ENCODE data around the gene PABPN1L.

Gene PABPN1L

GRCh38 chr16:88846088-88846487 lies 20.4 kb downstream of the PABPN1L start:
- DNase-seq: no peak

- no peak for DNase-seq
Observed at GRCh38 chr16:88844419-88845036, 21.9 kb downstream of the PABPN1L start.

- DNase-seq: no peak
Observed at GRCh38 chr16:88843256-88843655, 23.2 kb downstream of the PABPN1L start.

GRCh38 chr16:88842806-88843205 lies 23.7 kb downstream of the PABPN1L start:
- no peak for DNase-seq

- no peak for DNase-seq
Observed at GRCh38 chr16:88842308-88842756, 24.1 kb downstream of the PABPN1L start.

- no peak for DNase-seq
Observed at GRCh38 chr16:88841521-88842307, 24.7 kb downstream of the PABPN1L start.

GRCh38 chr16:88840600-88841215 lies 25.8 kb downstream of the PABPN1L start:
- no peak for DNase-seq

- no peak for DNase-seq
Observed at GRCh38 chr16:88839745-88840599, 26.5 kb downstream of the PABPN1L start.

- no peak for DNase-seq
Observed at GRCh38 chr16:88839026-88839529, 27.4 kb downstream of the PABPN1L start.

- no peak for DNase-seq
Observed at GRCh38 chr16:88838566-88838965, 27.9 kb downstream of the PABPN1L start.

GRCh38 chr16:88837806-88838205 lies 28.7 kb downstream of the PABPN1L start:
- no peak for DNase-seq

- DNase-seq: no peak
Observed at GRCh38 chr16:88836791-88837190, 29.7 kb downstream of the PABPN1L start.

GRCh38 chr16:88835818-88836217 lies 30.6 kb downstream of the PABPN1L start:
- no peak for DNase-seq

- no peak for DNase-seq
Observed at GRCh38 chr16:88835383-88835782, 31.1 kb downstream of the PABPN1L start.

- DNase-seq: no peak
Observed at GRCh38 chr16:88834670-88835069, 31.8 kb downstream of the PABPN1L start.

- no peak for DNase-seq
Observed at GRCh38 chr16:88833086-88833485, 33.4 kb downstream of the PABPN1L start.

- no peak for DNase-seq
Observed at GRCh38 chr16:88831838-88832237, 34.6 kb downstream of the PABPN1L start.

GRCh38 chr16:88830783-88831182 lies 35.7 kb downstream of the PABPN1L start:
- DNase-seq: no peak

- DNase-seq: no peak
Observed at GRCh38 chr16:88830258-88830657, 36.2 kb downstream of the PABPN1L start.

- DNase-seq: no peak
Observed at GRCh38 chr16:88828711-88829110, 37.7 kb downstream of the PABPN1L start.

GRCh38 chr16:88827727-88828126 lies 38.7 kb downstream of the PABPN1L start:
- DNase-seq: no peak

- no peak for DNase-seq
Observed at GRCh38 chr16:88826070-88826840, 40.2 kb downstream of the PABPN1L start.

Data from activated CD4-positive, alpha-beta T cell treated with anti-CD3 and anti-CD28 coated beads, Interleukin-2, amount 50 U/mL, for 48 hours (primary cell).